Caki2 (cell line): ENCODE measurements around the gene THSD4. TPM values are rescaled to one million over a fixed set of nuclear protein-coding genes. Genes with fewer than 3 reads are reported as not detected.

Experiments used
- DNase-seq: peaks from one replicate; pipeline ENCODE4 v3.0.0-alpha.2; 2015; ENCODE audit warnings: low read depth
- in situ Hi-C: cut with HindIII; loops from 2 replicates; pipeline ENCODE4 v1.10.0; 2016; ENCODE audit warnings: low sequenced_read_pairs, low pct_unique_long_range_greater_than_20kb, mixed read lengths
- total RNA-seq: library from RNA; depleted of rRNA; stranded (reverse); fragments of >200 nt; shearing (Covaris generic); gene quantifications from 2 replicates; pipeline ENCODE4 v1.2.3, GENCODE V29; 2014; ENCODE audit warnings: low replicate concordance

Gene THSD4
- total RNA-seq, 1 experiment from 2014 or later = 9.0 TPM

DNA sequence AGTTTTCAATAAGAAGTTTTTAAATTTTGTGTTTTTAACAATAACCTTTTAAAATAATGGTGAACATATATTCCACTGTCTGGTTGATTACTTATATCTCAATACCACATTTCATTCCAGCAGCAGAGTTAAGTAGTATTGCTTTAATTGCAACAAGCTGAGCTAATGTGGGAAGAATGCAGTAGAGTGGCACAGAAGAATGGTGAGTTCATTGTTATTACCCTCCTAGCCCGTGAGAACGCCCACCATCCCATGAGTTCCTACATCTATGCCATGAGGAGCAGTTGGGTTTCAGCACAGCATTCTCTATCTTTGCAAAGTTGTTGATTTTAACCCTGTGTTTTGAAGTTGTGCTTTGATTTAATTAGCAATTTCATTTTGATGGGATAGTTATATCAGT, 677.2 kb downstream of the THSD4 start:
- peak; percentile 40 for DNase-seq
- in situ Hi-C loops = no loop called here

GRCh38 chr15:71798641-71799040, 683.4 kb downstream of the THSD4 start:
- no peak for DNase-seq
- in situ Hi-C loops = no loop called here

DNA sequence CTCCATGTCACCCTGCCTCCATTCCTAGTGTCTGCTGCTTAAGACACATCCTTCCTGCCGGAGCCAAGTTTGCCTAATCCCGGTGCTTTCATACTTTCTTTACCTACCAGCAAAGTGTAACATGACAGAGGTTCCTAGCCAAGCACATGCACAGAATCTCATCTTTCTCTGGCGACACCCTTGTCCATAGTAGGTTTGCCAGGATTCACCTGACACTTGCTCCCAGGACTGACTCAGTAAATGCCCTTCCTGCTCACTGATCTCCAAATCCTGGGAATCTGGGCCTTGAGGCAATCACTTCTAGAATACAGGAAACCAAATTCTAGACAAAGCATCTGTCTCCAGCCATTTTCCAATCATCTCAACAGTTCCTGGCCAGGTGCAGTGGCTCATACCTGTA, 684.9 kb downstream of the THSD4 start:
- peak; percentile 74 for DNase-seq
- in situ Hi-C loops = no loop called here

DNA sequence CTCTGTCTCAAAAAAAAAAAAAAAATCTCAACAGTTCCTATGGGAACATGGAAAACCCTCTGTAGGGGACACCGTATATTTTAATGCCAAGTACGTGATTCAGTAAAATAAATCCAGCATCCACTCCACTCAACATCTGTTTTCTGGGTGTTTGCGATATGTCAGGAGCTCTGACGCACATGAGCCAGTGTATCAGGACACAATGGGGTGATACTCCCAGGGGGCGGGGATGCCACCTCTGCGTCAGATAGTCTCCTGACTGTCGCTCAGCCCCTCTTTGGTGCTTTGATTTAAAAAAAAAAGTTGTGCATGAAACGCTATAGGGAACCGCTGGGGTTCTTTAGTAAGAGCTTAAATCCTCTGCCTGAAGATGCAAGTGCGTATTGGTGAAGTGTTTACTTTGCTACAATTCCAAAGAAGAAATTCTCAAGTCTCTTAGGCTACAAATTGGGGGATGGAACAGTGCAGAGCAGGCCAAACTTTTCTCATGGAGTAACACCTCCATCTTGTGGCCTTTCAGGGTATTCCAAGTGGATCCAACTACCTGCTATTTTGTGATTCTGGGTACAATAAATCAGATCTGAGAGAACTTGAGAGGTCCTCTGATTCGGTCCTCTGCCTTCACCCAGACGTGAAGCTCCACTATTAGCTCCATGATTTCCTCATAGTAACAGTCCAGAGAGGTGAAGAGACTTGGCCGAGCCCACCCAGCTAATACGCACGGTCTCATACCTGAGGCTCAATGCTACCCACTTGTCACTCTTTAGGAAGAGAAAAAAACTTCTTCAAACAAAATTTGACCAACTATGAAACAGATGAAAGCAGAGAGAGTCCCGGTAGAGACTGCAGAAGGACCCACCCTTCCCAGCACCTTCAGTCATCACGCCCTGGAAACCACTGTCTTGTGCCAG, 685.8 kb downstream of the THSD4 start:
- DNase-seq = peak; percentile 76
- in situ Hi-C loops = no loop called here

GRCh38 chr15:71801935-71802655, 686.8 kb downstream of the THSD4 start:
- no peak for DNase-seq
- in situ Hi-C loops = no loop called here

GRCh38 chr15:71802770-71803169, 687.5 kb downstream of the THSD4 start:
- in situ Hi-C loops = no loop called here
- no peak for DNase-seq

DNA sequence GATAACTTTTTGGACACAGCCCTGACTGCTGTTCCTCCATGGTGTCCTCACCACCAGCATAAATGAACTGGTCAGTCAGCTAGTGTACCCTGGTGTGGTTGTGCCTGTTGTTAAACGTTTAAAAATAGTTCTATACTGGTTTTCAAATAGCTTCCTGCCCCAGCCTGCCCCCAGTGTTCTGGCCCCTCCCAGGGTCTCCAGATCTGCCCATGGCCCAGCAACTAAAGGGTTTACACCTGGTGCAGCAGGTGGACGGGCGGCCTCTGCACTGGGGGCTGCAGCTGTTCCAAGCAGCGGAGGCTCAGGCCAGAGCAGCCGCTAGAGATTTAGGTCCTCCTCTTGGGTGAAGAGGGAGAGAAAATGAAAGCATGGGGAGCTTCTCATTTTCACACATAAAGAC, 689.0 kb downstream of the THSD4 start:
- no peak for DNase-seq
- in situ Hi-C loops = no loop called here

- DNase-seq = no peak
- in situ Hi-C loops = no loop called here
Observed at GRCh38 chr15:71804695-71805470, 689.6 kb downstream of the THSD4 start.

DNA sequence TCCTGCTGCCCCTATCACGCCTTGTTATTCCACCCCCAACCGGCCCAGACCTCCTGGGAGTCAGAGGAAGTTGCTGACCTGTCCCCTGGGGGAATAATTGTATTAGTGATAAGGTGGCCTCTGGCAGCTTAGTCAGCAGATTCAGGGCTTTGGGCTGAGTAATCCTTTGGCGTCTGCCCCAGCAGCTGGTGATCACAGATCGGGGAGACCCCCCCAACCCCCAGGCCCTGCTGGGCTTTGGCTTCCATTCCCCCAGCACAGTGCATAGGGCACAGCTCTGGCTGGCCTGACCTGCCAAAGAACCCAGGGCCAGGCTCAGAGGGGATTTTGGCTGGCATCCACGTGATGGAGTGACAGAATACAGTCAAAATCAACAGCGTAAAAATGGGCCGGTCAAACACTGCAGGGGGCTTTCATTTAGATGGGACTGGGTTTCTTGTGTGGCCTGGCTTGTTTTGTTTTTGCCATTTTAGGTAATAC, 691.2 kb downstream of the THSD4 start:
- DNase-seq = peak; percentile 14
- in situ Hi-C loops = no loop called here

DNA sequence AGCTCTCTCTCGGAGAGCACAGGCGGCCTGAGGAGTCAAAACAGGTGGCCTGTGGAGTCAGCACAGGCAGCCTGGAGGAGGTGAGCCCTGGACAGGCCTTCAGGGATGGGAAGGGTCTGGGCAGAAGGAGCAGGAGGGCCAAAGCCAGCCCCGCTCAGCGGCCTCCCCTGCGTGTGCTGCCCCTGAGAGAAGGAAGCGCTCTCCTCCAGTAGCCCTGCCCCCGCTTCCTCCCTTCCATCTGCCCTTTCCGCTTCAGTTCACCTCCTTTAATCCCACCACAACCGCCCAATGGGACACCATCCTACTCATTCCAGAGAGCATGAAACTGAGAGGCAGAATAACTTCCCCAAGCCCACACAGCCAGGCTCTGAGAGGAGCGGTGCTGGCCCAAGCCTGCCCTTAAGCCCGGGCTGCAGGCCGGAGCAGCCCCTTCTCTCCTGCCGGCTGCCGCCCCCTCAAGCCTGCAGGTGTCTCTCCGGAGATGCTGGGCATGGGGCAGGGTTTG, 691.9 kb downstream of the THSD4 start:
- no peak for DNase-seq
- in situ Hi-C loops = no loop called here

GRCh38 chr15:71807691-71808091, 692.4 kb downstream of the THSD4 start:
- DNase-seq = no peak
- in situ Hi-C loops = no loop called here

DNA sequence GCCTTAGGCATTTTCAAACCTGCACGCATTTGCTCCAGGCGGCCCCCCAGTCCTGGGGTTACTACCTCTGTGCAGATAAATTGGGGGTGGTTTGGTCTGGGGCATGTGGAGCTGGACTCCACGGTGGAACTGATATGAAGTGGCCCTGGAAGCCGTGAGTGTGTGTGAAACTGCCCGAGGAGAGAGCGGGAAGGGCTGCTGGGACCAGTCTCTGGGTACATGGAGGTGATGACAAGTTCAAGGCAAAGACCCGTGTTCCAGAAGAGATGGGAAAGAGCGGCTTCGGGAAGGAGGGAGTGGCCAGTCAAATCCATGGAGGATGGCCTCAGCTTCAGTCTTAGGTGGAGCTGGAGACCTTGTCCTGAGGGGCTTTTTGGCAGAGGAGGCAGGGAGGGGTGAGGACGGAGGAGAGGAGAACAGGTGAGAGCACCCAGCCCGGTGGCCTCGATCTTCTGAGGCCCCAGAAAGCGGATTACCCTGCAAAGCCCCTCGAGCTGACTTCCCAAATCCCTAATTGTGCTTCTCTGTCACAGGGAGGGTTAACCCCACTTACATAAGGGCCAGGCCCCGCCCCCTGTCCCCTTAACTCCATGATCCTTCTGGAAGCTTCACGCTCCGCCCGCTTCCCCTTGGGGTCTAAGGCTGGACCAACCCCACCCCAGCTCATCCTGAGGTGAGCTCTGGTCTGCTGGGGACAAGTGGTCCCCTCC, 693.2 kb downstream of the THSD4 start:
- in situ Hi-C loops = no loop called here
- no peak for DNase-seq

DNA sequence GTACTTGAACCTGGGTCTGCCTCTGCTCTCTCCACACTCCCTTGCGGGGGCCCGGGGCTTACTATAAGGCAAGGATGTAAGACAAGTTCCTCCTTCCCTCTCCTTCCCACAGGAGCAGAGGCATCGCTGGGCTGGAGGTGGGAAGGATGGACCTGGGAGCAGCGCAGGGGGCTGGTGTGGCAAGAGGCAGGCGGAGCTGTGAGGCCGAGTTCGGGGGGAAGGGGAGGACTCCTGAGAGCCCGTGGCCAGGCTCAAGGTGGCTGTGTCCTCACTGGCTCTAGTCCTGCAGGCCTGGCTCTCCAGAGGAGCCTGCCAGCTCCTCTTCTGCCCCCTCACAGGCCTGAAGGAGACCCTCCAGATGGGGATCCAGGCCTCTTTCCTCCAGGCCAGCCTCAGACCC, 694.1 kb downstream of the THSD4 start:
- in situ Hi-C loops = no loop called here

DNA sequence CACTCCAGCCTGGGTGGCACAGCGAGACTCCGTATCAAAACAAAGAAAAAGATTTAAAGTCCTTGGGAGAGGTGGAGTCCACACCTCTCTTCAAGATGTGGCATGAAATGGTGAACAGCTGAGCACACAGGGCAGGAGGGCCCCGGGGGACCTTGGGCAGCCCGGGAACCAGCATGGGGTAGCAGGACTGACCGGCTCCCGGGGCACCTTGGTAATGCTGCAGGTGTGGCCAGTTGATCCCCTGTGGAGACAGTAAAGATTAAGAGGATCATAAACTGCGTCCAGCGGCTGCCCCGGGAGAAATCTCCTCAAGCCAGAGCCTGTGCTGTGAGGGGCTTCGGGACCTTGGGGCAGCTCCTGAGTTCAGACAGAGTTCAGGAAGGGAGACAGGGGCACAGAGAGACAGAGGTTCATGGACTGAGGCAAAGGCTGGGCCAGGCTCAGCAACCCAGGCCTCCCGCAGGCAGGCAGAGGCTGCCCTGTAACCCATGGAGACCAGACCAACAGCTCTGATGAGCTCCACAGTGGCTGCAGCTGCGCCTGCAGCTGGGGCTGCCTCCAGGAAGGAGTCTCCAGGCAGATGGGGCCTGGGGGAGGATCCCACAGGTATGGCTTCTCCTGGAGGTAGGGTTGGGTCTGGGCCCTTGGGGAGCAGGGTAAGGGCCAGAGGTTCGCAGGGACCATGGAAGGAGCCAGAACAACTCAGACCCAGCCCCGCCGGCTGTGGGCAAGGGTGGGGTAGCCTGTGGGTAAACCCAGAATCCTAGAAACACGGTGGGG, 695.2 kb downstream of the THSD4 start, which contains the start of gene NR2E3:
NR2E3 (plus strand) TSS at position 299 of the 780 bp plus-strand sequence; CDS start at position 489, 190 bp downstream.
- in situ Hi-C loops = no loop called here
- DNase-seq = no peak

More for the DNA sequence above, 694.1 kb downstream of the THSD4 start:
- DNase-seq = no peak

DNA sequence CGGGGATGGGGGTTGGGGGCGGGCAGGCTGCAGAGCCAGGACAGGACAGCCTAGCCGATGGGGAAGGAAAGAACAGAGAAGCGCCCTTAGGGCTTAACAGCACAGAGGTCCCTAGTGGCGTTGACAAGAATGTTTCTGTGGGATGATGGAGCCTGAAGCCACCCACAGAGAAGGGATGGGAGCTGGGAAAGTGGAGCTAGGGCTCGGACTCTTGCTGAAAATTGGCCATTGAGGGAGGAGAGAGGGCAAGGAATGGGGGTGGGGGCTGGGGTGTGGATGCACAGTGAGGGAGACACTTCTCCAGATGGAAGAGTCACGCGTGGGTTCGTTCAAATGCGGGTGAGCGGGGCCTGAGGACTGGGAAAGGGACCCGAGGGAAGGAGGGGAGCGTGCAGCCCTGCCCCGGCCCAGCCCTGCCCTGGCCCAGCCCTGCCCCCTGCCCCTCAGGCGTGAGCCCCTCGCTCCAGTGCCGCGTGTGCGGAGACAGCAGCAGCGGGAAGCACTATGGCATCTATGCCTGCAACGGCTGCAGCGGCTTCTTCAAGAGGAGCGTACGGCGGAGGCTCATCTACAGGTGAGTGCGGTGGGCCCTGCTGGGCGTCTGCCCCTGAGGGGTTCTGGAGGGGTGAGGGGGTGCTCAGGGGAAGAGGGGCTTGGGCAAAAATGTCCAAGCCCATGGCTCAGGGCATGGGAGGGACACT, 695.9 kb downstream of the THSD4 start:
- in situ Hi-C loops = no loop called here

More for the DNA sequence above, 695.9 kb downstream of the THSD4 start:
- DNase-seq = no peak
